Left cardiac atrium (tissue), 4 donors: Measurements from ENCODE around the gene TOPAZ1. TPM values are rescaled to one million over a fixed set of nuclear protein-coding genes. Genes with fewer than 3 reads are reported as not detected.
A peak's percentile ranks its signal among the peaks of the same experiment; 100 is the strongest.

Experiments
- ATAC-seq, 2 donors: fragments of 200-7000 bp; cut with Tn5 transposase; one replicate each; pipeline ENCODE4 v1.9.1; 2020; ENCODE audit warnings: mild to moderate bottlenecking in 2 of 2, moderate library complexity in 2 of 2
- DNase-seq: peaks from one replicate; pipeline ENCODE4 v3.0.0-alpha.2; 2020
- intact Hi-C, 2 donors: fragments of 100-400 bp; cut with DNase I; formaldehyde crosslinking; loops; one replicate each; pipeline versions ENCODE4 v1.14.1 to v1.15.1; 2022 to 2023
- long read RNA-seq: library from polyadenylated mRNA; unstranded; transcript quantifications from one replicate; pipeline ENCODE4 v2.0.0, GENCODE V29; 2021
- total RNA-seq, 2 donors: library from RNA; stranded (reverse); fragmentation: NEBNext Ultra II Directional; extraction: Animal tissue kit (Norgen Biotek cat#: 25700); gene quantifications; one replicate each; pipeline ENCODE4 v1.2.1, GENCODE V29; 2021
- donor health status: DM: no; HTN: yes; CAD: no.
- donor health status: DM: no; HTN: yes; CAD: no; lungs with severe emphysema.
- donor health status: DM: yes; HTN: yes; CAD: no.
- donor health status: Dilated cardiomyopathy.

The TOPAZ1 gene
- not detected for total RNA-seq
- long read RNA-seq: 0 reads

DNA sequence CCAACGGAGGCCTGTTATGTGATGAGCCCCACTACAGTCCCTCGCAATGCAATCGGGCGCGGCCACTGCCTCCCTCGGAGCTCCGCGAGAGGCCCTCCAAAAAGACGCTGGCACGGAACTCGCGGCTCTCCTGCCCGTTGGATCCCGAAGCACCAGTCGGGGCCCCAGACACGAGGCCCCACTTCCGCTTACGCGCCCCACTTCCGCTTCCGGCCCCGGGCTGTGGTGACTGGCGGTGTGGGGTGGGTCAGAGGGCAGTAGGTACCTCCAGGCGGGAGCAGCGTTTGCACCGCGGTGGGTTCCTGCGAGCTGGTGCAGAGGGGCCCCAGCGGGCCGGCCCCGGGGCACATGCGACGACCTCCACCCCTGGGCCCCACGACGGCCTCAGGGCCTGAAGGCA is at the start of gene TOPAZ1:
Gene TOPAZ1 (plus strand): TSS at position 181 of the 400 bp plus-strand sequence. CDS start 168 bp downstream, at position 349.
- DNase-seq: no peak
- intact Hi-C loops: no loop called here
- no peak for ATAC-seq

DNA sequence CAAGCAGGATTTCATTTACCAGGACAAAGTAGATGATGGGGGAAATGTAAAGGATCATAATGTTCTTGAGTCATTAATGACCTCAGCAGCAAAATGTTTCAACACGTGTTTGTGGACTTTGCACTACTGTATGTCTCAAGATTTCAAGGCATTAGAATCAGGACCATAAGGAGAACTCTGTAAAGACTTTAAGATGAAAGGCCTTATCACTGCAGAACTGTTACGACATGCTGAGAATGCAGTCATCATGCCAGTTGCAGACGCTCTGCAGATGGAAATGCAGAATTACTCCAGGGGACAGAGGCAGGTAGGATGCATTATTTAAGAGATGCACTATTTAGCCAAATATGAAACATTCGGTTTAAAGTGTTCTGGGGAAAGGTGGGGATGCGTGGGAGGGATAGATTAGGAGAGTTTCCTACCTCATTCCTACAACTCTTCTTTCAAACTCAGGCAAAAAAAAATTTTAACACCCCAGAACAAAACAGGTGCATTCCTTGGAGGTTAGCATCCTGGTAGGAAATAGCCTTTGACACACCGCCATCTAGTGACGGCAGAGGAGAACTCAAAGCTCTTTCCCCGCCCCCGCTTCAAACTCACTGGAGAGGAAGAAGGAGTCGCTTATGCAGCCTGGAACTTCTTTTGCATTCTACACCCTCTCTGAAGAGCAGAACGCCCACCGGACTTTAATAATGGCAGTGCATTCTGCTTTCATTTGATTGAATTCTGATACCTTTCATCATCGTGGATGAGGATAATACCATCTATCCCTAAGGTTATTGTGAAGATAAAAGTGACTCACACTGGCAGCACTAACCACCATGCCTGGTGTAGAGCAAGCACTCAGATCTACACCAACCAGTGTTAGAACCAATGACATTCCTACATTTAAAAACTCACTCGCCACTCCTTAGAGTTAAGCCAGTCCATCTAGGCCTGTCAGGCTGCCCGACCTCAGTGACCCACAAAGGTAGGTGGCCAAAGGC is 43.1 kb upstream of the TOPAZ1 start:
- ATAC-seq (peak; percentile 80 to 89), DNase-seq (peak; percentile 66)
- intact Hi-C loops: loop anchor here (5.0 to 10.0 kb wide), 3 partner anchors 204 to 656 kb away; no protein-coding TSS in a partner anchor

DNA sequence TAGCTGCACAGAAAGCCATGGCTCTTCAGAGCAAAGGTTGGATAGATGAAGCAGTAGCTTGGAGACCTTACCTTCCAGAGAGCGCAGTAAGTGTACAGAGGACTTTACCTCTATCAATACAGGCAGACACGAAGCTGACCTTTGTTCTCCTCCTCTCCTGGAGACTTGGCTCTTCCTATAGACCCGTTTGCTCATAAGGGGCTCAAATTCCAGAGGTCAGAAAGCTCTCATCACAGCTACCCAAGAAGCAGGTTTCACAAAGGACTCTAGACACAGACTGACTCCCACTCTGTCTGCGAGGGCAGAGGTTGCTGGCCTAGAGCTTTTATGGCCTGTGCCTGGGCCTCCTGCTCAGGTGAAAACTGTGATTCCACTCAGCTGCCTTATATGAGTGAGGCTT is 35.4 kb upstream of the TOPAZ1 start:
- ATAC-seq (no peak), DNase-seq (no peak)
- intact Hi-C loops: loop anchor here in 1 of 2 donors (10.0 kb wide), 1 partner anchor 661 kb away; no protein-coding TSS in a partner anchor

DNA sequence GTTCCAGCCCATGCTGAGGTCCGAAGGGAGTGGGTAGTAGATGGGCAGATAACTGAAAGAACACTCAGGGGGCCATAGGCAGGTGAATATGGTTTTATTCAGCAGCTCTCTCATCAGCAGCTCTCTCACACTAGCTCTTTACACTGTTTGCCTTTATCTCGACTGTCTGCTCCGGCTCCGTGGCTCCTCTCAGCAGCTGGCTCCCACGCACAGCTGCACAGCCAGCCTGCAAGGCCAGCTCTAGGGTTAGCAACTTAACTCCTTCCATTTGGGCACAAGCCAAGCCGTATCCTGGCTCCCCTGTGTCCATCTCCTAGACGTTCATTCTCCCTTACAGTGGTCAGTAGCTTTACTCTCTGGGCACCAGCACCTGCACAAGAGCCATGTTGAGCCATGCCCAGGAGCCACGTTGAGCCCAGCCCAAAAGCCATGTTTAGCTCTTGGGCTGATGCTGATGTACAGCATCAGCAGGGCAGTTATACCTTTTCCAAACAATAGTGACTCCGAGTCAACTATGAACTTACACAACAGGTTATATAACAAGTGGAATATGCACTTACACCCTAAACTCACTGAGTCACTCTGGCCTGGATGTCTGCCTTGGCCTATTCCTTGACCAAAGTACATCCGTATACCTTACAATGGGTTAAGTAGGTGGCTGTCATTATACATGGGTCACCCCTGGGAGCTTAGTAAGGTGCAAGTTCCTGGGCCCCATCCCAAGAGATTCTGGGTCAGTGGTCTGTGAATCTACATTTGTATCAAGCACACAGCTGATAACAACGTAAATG is 34.6 kb upstream of the TOPAZ1 start:
- no peak for DNase-seq
- no peak for ATAC-seq
- intact Hi-C loops: loop anchor here in 1 of 2 donors (10.0 kb wide), 1 partner anchor 662 kb away; no protein-coding TSS in a partner anchor

DNA sequence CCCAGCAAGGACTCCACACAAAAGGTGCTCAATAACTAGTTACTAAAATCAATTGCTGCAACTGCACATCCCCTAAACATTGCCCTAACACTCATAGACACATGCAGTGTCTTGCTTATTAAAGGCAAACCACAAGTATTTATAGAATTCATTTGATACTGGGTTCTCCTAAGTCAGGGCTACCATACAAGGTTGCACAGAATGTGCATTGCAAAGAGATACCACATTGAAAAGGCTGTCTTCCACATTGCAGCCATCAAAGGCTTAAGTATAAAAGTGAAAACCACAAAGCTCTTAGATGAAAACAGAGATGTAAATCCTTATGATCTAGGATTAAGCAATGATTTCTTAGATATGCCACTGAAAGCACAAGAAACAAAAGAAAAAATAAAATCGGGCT is 33.6 kb upstream of the TOPAZ1 start:
- ATAC-seq: no peak
- no peak for DNase-seq
- intact Hi-C loops: loop anchor here in 1 of 2 donors (10.0 kb wide), 1 partner anchor 663 kb away; no protein-coding TSS in a partner anchor

DNA sequence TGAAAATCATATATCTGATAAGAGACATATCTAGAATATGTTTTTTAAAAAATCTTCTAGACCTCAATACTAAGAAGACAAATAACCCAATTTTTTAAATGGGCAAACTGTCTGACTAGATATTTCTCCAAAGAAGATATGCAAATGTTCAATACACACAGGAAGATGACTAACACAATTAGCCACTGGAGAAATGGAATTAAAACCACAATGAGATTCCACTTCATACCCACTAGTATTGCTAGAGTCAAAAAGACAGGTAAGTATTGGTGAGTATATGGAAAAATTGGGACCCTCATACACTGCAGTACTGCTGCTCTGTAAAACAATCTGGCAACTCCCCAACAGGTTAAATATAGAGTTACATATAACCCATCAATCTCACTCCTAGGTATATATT is 33.1 kb upstream of the TOPAZ1 start:
- DNase-seq: no peak
- intact Hi-C loops: loop anchor here in 1 of 2 donors (10.0 kb wide), 1 partner anchor 664 kb away; no protein-coding TSS in a partner anchor
- ATAC-seq: no peak

DNA sequence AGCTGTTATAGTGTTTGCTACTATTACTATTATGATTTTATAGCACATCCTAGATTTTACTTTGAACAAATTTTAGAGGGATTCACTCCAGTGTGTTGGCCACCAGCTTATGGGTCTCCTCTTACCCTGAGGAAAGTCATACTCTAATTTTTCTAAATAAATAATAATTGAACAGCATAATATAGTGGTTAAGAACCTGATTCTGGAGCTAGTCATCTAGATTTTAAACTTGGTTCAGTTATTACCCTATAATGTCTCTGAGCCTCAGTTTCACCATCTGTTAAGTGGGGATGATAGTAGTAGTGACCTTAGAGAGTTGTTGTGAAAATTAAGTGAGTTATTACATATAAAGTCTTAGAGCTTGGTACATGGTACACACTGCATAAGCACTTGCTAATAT is 30.7 kb upstream of the TOPAZ1 start:
- intact Hi-C loops: no loop called here
- ATAC-seq (no peak), DNase-seq (no peak)

DNA sequence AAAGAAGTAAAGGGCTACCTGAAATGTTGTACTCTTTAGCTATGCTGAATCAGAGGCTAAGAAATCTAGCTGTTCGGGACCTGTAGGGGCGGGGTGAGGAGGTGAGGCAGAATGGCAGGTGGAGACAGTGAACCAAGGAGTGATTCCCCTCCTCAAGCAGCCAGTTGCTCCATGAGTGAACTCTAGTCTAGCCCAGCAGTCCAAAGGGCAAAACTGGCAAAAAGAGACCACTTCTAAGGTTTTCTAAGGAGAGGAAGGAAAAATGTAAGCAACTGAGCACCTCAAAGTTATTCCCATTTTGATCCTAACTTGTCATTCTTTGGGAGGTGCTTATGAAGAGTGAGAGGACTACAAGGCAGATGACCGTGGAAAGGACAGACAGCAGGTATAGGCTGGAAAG is 19.3 kb upstream of the TOPAZ1 start:
- ATAC-seq (no peak), DNase-seq (no peak)
- intact Hi-C loops: no loop called here

DNA sequence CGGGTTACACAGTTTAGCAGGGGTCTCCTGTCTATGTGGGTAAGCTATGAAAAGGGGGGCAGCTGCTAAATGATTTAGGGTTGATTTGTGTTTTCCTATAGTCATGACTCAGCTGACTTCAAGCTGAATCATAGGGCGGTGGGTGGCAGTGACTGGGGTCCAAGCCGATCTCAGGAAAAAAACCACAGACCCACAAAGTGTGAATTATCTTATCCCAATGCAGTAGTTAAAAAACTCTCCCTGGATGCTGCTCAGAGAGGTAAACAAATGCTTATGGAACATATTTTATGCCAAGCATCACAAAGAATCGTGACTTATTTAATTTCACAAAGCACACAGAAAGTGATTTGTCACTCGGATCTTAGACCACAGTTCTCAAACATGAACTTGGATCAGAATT is 18.4 kb upstream of the TOPAZ1 start:
- intact Hi-C loops: no loop called here
- no peak for ATAC-seq
- DNase-seq: no peak

DNA sequence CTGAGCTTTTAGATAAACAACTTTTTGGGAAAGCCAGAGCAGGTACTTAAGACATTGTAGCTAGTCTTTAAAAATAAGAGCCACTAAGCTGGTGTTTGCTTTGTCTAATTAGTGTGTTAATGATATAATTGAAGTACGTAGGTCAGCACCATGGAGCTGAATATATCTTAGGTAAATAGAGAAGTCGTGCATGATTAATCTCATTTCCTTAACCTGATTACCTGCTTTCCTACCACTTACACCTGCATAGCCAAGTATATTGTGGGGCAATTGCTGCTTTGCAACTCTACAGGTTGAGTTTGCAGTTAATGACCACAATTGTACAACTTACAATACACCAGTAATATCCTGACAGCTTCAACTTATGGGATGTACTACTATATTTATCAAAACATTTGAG is 17.6 kb upstream of the TOPAZ1 start:
- DNase-seq: no peak
- no peak for ATAC-seq
- intact Hi-C loops: no loop called here

DNA sequence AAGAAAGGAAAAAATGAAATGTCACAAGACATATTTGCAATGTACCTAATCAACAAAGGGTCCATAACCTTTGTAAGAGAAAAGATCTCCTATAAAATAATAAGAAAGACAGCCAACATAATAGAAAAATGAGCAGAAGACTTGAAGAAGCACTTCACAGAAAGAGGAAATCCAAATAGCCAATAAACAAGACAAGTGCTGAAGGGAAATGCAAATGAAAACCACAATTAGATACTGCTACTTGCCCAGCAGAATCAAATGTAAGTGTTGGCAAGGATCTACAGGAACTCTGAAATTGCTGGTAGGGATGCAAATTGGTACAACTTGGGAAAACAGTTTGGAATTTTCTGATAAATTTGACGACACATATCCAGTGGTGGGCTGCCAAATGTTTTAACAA is 15.1 kb upstream of the TOPAZ1 start:
- intact Hi-C loops: no loop called here
- DNase-seq (no peak), ATAC-seq (no peak)

DNA sequence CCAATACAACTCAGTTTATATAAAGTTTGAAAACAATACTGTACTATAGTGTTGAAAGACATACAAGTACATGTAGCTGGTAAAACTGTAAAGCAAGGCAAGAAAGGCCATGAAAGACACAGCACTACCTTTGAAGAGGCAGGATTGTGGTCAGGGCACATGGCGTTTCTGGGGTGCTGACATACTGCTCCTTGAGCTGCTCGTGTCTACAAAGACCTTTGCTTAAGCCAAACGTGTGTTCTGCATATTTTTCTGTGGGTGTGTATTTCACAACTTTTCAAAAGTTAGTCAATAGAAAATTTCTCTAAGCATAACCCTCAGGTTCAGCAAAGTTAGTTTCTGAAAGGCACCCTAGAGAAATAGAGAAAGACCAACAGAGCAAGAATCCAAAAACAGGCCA is 14.1 kb upstream of the TOPAZ1 start:
- ATAC-seq: no peak
- DNase-seq: no peak
- intact Hi-C loops: no loop called here

DNA sequence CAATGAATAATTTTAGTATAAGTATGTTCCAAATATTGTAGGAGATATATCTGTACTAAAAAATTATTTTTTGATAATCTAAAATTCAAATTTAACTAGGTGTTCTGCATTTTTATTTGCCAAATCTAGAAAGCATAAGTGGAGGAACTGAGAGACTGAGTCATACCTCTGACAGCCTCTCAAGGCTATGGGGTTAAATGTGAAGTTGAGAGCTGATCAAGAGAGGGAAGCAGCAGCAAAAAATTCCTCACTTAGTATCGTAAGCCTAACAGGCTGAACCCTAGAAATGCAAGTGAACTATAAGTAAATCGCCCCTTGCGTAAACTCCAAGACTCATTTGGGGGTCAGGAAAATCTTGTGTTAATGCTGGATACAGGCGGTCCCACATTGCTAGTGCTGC is 12.8 kb upstream of the TOPAZ1 start:
- ATAC-seq (no peak), DNase-seq (no peak)
- intact Hi-C loops: no loop called here

DNA sequence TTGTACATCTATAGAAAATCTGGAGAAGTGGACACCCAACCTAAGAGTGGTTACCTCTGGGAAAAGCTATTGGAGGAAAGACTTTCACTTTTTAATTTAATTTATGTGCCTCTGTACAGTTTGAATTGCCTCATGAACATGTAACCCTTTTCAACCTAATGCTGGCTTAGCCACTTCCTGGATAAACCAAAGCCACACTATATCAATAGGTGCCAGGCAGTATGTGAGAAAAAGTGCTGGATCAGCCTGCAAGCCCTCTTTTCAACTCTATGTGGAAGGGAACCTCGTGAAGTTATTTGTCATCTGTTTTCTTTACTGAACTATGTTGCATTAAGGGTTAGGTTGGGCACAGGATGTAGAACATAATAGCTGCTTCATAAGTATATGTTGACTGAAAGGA is 9.3 kb upstream of the TOPAZ1 start:
- ATAC-seq (no peak), DNase-seq (no peak)
- intact Hi-C loops: loop anchor here in 1 of 2 donors (10.0 kb wide), 1 partner anchor 688 kb away; no protein-coding TSS in a partner anchor

DNA sequence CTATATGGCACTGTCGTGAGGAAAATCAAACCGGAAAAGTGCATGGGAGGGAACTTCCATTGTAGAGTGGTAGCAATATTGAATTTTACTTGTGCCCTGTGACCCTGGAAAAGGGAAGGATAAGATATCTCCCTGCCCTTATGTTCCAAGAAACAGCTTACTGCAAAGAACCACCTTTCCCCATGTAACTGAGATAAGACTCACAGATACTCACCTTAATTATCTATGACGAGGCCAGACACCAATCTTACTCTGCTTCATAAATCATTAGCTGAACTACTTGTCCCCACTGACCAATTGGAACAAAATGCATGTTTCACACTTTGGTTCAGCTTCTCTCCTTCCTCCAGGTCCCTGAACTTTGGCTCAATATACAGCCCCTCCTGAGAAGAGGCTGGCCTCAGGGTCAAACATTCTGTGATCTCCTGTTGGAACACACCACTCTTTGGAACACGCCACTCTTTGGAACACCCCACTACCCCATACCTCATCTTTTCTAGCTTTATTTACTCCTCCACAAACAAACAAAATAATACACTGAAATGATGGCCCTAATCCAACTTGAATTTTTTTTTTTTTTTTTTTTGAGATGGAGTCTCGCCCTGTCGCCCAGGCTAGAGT is 6.9 kb upstream of the TOPAZ1 start:
- ATAC-seq: no peak
- intact Hi-C loops: loop anchor here in 1 of 2 donors (10.0 kb wide), 1 partner anchor 690 kb away; no protein-coding TSS in a partner anchor
- no peak for DNase-seq

DNA sequence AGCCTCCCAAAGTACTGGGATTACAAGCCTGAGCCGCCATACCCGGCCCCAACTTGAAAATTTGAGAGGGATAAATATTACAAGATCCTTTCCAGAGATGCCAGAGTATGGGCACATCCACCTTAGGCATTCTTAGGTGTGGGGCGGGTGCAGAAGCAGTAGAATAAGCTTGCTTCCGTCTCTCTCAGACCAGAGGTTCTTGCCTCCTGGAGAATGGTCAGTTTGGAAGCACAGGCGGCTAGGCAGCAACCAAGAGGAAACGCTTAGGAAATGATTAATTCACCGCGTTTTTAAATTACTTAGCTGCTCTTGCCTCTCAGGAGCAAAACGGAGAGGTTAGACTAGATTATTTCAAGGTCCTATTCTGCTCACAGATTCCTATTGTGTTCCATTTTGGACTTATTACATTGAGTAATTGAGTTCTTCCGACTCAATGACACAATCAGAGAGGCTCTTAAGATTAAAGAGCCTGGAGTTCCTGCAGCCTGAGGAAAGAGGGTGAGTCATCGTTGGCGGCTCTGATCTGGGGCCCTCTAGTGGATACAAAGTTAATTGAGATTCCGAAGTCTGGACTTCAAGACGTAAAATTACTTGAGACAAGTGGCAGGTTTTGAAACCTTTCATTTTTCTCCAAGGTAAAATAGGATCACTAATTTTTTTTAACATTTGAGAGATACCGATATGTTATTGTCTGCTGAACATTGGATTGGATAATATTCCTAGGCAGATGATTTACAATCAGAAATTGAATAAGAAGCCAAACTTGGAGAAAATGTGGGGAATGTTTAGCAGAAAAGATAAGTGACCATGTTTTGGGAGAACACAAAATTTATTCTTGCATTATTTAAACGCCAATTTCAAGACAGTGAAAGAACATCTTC is 5.8 kb upstream of the TOPAZ1 start:
- peak; percentile 57 for DNase-seq
- peak; percentile 95 for ATAC-seq
- intact Hi-C loops: loop anchor here in 1 of 2 donors (10.0 kb wide), 1 partner anchor 691 kb away; no protein-coding TSS in a partner anchor

DNA sequence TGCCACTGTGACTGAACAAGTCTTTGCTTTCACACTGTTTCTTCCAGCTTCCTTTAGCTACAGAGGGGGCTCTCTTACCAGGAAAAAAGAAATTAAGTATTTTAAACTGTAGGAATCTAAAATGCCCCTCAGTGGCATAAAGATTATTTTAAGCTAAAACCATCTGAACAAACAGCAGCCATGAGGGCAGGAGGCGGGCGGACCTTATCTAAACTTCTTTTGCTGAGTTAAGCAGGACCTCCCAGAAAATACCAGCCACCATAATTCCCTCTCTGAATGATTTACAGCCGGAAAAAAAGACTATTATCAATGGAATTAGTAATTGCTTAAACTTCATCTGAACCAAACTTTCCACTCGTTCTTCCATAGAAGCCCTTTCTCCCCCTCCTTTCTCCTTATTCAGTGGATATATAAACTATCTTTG is 5.2 kb upstream of the TOPAZ1 start:
- ATAC-seq (peak in 1 of 2 donors; percentile 49), DNase-seq (no peak)
- intact Hi-C loops: loop anchor here in 1 of 2 donors (10.0 kb wide), 1 partner anchor 692 kb away; no protein-coding TSS in a partner anchor

DNA sequence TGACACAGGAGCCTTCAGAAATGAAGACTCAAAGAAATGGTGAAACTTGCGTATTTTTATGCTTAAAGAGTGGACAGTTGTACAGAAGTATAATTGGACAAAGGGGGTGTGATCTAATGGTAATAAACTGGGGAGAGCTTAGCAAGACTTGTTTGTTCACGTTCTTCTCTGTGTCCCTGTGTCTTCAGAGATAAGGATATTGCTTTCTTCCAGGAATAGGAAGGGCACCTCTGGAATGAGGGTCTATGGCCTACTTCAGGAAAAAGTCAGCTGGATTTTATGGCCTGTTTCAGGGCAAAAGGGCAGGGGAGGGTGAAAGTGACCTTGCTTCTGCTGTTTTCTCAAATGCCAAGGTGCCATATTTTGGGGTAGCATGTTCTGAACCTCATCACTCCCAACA is 4.5 kb upstream of the TOPAZ1 start:
- ATAC-seq: no peak
- intact Hi-C loops: loop anchor here in 1 of 2 donors (10.0 kb wide), 1 partner anchor 692 kb away; no protein-coding TSS in a partner anchor
- no peak for DNase-seq
